ENCODE results near the gene MANSC1.

Gene MANSC1

DNA sequence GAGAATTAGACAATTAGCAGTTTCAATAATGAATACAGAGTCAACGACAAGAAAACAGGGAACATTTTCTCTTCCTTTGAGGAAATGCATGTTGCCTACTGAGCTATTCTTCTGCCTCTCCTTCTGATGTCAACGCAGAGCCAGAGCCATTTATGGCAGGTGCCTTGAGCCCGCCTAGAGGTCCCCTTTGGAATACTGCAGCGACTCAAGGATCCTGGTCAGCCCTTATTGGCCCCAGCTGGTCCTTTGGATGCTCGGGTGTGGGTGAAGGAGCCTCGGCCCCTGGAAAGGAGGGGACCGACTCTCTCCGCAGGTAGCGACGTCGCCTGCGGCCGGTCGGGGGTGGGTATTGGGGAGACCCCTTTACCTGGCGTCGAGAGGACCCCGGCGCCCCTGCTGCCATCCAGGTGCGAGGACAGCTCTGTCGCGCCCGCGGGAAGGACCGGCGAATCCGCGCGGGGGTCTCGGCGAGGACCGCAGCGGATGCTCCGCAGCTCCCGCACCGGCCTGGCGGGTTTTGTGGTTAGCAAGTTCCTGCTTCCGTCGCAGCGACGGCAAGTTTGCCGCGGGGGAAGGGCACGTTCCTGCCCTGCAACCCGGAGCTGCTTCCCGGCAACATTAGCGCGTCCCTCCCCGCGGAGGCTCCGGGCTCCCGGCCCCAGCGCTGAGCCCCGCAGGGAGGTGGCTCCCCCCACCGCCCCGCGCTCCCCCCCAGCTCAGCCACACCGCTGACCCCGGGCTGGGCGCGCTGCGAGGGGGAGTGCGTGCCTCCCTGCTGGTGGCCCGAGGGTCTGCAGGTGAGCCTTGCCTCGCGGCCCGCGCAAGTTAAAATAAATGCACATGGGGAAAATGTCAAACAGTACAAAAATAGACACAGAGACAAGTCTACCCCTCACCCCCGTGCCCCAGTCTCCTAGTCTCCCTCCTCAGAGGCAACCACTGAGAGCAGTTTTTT lies at the start of gene MANSC1:
Gene MANSC1, minus strand, starts transcription at position 532 of the 955 bp plus-strand sequence. CDS start 6,928 bp downstream, outside the sequence.
- DNase-seq = peak; percentile 55

DNA sequence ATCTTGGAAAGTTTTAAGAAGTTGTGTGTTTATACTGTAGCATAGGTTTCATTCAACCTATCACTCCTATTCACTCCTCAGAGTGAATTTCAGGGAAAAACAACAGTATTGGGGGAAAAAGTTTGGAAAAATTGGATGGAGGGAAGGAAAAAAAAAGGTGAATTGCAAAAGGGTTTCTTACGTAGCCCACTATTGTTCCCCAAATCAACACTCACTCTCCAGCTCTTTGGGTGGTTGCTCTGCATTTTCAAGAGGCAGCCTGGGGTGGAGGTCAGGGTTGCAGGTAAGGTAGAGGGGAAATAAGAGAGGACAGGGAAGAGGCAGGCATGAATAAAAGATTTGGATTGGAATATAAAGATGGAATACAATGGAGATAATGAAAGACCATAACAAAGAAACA lies 49.1 kb upstream of the MANSC1 start:
- no peak for DNase-seq

DNA sequence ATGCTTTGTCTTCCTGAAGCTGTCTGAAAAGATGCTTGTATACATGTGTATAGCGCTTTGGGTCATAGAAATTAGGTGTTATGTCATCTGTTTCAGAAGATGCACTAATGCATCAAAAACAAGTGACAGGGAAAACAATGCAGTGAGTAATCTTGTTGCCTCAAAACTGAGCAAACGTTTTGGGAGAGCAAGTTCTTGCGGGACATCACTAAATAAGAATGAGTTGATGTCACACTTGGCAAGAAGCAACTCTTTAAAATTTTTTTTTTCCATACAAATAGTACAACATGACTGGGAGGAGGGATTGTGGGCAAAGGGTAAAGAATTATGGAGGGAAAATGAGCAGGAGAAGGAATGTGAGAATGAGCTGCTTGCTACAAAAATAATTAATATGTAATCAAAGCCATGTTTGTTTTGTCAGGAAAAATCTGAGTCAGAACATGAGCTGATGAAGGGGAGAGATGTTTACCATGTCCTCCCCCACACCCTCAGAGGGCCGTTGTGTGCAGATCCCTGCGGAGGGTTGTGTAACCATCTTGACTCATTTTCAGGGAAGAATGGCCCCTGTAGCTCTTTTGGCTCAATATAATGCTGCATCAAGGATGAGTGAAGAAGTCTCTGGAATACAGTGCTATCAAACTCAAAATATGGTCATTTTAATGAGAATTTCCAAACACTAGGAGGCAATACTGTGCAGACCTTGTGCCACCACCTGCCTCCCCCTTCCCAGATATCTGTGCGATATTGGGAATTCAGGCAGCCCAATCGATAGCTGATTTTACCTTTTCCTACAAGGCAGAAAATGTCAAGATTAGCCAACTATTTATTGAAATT lies 48.2 kb upstream of the MANSC1 start:
- DNase-seq = no peak

DNA sequence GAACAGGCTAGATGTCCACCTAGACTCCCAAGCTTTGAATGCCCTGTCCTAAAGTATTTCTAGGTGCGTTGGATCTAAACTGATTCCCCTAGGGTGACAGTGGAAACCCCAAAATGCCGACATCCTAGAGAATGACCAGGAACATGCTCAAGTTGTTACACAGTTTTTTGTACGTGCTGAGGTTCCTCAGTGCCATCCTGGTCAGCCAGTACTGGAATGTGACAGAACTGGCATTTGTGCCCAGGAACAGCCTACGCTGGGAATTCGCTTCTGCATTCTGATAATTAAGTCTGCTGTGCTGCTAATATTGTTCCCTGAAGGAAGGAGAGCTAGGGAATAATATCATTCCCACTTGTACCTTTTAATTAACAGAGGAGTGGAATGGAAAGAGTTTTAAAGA lies 47.1 kb upstream of the MANSC1 start:
- DNase-seq = no peak

DNA sequence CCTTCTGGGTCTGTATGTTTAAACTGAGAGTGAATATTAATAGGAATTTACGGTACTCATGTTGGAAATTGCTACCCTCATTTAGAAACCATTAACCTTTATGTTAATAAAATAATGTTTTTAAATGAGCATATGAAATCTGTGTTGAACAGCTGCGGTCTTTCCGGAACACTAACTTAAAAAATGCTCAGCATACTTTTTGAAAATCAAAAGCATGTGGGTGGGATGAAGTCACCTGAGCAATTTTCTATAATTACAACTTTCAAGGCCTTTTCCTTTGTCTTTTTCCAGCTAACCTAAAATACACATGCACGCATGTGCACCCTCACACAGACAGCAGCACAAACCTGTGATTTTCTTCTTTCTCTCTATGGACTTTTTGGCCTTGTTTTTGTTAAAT lies 46.7 kb upstream of the MANSC1 start:
- DNase-seq = no peak

DNA sequence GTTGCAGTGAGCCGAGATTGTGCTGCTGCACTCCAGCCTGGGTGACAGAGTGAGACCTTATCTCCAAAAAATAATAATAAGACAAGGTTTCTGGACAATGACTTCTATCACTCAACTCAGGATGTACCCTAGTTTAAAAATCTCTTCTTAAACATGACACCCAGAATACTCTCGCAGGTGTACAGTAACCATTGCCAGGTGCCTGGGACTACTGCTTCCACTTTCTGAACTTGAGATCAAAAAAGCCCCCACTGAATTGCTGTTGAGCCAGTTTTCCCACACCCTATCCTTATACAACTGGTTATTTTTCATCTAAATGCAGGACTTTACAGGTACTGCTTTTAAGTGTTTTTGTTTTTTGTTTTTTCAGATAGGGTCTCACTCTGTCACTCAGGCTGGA lies 43.1 kb upstream of the MANSC1 start:
- DNase-seq = no peak

DNA sequence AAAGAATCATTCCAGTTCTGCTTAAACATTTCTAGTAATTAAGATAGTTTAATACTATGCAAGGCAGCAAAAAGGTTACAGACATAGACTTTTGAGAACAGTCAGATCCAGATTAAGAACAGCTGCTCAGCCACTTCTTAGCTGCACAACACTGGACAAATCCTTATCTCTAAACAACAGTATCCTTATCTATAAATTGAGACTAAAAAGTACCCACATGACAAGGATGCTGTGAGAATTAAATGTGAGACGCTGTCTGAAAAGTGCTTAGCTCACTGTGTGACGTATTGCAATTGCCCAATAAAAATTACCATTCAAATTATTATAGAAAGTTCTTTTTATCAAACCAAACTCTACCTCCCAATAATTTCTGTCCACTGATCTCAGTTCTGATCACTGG lies 42.4 kb upstream of the MANSC1 start:
- no peak for DNase-seq

DNA sequence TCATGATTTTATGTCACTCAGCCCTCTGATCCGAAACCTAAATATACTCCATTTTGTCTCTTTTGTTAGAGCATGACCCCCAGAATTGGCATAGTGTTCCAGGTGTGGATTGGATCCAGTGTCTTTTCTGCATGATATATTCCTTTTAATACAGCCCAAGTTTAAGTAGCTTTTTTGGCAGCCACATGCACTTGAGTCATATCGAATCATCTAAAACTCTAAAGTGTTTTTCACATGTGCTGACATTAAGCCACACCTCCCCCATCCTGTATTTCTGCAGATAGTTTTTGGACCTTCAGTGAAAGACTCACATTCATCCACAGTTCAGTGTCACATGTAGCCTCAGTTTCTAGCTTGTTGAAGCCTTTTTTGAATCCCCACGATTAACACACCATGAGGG lies 37.5 kb upstream of the MANSC1 start:
- DNase-seq = no peak

DNA sequence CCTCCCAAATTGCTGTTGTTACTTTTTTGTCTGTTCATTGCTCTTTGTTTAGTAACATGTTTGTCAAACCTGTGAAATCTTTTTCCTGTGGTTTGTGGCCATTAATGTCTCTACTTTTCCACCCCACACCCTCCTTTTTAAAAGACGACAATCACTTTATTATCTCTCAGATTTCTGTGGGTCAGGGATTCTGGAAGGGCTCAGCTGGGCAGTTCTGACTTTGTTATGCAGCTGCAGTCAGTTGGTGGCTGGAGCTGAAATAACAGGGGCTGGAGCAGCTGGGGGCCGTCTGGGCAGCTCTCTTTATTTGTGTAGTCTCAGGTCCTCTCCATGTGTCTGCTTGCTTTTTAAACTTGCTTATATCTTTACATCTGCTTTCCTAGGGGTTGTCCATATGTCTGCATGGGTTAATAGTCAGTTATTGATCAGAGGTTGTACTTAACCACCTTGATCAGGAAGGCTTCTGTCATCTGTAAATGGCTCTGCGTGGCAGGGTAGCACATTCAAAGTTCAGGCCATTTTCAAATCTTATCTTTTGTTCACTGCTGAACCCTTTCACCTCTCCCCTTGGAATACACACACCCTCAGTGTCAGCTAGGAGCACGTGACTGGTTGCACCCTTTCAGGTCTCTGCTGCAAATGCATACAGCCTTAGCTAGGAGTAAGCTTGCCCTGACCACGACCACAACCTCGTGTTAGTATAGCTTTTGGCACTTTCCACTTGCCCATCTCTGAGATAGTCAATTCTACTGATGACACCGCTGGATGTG lies 34.7 kb upstream of the MANSC1 start:
- DNase-seq = peak; percentile 64

DNA sequence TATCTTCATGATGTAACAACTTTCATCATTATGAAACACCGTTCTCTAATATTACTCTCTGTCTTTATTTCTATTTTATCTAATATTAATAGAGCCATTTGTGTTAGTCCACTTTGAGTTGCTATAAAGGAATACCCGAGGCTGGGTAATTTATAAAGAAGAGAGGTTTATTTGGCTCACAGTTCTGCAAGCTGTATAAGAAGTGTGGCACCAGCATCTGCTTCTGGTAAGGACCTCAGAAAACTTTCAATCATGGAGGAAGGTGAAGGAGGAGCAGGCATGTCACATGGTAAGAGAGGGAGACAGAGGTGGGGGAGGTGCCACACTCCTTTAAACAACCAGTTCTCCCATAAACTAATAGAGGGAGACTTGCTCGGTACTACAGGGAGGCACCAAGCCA lies 31.9 kb upstream of the MANSC1 start:
- DNase-seq = no peak

DNA sequence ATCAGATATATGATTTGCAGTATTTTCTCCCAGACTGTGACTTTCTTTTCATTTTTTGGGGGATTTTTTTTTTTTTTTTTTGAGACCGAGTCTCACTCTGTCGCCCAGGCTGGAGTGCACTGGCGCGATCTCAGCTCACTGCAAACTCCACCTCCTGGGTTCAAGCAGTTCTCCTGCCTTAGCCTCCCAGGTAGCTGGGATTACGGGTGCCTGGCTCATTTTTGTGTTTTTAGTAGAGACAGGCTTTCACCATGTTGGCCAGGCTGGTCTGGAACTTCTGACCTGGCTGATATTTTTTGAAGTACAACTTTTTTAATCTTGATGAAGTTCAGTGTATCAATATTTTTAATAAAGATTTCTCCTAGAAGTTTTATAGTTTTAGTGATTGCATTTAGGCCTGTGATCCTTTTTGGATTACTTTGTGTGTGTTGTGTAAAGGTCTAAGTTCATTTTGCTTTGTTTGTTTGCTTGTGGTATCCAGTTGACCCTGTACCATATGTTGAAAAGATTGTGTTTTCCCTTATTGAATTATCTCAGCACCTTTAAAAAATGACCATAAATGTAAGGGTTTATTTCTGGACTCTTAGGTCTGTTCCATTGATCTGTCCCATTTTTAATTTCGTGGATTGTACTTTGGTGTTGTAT lies 31.0 kb upstream of the MANSC1 start:
- no peak for DNase-seq

DNA sequence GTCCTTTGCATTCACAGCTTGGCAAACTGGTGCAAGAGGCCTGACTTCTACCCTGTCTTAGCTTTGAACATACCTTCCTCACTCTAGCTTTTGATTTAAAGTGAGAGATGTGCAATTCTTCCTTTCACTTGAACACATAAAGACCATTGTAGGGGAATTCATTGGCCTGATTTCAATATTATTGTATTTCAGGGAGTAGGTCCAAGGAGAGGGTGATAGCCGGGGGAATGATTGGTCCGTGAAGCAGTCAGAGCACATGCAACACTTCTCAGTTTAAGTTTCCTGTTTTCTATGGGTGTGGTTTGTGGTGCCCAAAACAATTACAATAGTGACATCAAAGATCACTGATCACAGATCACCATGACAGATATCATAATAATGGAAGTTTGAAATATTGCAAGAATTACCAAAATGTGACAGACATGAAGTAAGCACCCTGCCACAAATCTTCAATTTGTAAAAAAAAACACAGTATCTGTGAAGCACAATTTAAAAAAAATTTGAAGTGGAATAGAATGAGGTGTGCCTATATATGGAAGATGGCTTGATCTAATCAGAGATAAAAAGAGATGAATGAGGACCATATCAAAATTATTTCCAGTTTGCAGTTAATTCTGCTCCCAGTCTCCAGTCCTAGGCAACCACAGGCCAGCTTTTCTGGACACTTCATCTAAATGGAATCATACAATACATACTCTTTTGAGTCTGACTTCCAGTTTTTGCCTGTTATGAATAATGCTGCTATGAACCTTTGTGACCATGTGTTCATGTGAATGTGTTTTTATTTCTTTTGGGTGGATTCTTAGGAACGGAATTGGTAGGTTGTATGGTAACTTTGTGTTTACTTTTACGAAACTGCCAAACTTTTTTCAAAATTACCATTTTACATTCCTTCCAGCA lies 30.0 kb upstream of the MANSC1 start:
- peak; percentile 92 for DNase-seq

DNA sequence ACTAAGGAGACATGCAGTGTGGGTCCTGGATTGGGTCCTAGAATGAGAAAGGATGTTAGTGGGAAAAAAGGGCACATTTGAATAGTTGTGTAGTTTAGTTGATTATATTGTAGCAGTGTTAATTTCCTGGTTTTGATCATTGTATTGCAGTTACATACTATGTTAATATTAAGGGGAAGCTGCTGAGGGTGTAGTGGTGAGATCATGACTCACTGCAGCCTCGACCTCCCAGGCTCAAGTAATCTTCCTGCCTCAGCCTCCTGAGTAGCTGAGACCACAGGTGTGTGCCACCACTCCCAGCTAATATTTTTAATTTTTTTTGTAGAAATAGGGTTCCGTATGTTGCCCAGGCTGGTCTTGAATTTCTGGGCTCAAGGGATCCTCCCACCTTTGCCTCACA lies 28.6 kb upstream of the MANSC1 start:
- no peak for DNase-seq

DNA sequence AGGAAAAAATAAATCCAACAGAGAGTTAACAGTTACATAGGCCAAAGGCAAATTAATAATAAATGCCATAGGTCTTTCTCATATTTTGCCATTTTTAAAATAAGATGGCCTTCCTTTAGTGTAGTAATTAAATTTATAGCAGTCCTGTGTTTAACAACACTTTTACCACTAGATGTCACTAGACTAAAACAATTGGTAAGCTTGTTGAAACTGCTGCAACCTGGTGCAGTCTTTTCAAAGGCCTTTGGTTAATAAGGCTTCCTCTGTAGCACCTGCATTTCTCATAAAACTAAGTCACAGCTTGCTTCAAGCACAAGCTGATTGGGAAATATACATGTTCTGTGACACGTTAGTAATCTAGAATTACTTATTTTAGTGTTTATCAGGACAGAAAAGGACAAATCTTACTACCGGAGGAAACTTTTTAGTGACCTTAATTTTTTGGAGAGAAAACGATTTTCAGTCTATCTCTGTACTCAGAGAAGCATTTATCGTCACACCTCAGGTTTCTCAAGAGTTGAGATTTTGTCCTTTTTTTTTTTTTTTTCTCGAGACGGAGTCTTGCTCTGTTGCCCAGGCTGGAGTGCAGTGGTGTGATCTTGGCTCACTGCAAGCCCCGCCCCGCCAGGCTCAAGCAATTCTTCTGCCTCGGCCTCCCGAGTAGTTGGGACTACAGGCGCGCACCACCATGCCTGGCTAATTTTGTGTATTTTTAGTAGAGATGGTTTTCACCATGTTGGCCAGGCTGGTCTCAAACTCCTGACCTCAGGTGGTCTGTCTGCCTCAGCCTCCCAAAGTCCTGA lies 26.8 kb upstream of the MANSC1 start:
- peak; percentile 87 for DNase-seq

DNA sequence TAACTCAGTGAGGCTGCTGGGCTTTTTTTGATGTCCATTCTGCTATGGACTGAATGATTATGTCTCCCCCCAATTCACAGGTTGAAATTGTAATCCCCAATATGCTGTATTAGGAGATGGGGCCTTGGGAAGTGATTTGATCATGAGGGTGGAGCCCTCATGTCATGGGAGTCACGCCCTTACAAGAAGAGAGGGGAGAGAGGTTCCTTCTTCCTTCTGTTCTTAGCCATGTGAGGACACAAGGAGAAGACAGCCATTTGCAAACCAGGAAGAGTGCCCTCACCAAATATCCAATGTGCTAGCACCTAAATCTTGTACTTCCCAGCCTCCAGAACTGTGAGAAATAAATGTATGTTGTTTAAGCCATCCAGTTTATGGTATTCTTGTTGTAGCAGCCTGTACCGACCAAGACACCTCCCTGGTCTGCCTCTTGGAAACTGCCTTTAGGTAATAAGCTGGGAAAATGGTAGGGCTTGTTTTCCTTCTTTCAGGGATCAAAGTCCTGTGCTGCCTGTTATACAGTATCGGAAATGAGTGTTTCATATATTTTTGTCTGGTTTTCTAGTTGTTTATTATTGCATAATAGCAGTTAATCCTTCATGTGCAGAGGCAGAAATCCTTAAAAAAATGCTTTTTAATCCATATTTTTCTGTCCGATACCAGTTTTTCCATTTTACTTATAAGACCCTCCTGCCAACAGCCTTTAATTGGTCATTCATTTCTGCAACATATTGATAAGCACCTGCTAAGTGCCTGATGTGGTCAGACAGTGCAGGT lies 23.1 kb upstream of the MANSC1 start:
- DNase-seq = no peak

DNA sequence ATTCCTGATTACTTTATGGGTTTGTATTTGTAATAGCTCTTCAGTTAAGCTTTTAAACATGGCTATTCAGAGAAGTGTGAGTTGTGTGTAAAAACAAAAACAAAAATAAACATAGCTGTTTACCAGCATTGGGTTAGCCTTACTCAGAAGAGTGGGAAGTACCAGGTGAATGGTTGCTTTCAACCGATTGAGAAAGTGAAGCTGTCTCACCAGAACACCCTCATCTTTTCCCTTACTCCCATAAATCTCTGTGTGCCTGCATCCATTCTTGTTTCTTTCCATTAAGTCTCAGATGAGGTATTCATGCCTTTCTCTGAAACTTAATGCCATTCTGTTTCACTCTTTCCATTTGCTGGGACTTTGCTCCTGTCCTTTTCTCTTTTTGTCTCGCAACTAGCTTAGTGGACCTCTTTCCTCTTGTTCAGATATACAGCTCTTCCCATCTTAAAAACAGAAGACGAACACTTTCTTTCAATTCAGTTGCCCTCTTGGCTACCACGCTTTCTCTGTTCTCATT lies 17.5 kb upstream of the MANSC1 start:
- no peak for DNase-seq

DNA sequence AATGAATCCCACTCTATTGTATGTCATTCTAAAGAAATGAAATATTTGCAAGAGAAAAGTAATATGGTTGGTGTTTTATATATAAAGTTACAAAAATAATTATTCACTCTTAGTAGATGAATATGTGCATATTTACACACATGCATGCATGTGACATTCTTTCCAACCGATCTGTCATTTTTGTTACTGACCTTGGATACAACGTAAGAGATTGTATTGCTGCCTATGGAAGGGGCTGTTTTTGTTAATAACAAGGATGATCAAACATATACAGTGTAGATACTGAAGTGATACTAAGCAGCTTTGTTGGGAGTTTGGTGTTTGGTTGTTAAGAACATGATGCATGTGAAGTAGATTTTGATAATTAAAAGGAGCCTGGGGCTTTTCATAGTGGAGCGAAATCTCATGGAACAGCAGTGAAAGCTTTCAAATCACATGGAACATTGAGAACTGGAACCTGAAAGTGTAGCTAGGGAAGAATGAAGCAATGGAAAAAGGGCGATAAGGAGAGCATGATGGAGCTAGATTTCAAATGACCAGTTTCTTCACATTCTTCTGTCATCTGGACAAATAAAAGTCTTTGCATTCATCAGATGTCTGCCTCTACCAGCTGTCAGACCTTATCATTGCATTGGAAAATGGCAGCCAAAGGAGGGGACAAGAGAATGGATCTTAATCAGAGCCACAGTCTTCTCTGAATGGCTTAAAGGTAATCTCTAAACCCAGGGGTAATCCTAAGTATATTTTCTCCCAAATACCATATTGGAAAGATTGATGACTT lies 16.8 kb upstream of the MANSC1 start:
- no peak for DNase-seq

DNA sequence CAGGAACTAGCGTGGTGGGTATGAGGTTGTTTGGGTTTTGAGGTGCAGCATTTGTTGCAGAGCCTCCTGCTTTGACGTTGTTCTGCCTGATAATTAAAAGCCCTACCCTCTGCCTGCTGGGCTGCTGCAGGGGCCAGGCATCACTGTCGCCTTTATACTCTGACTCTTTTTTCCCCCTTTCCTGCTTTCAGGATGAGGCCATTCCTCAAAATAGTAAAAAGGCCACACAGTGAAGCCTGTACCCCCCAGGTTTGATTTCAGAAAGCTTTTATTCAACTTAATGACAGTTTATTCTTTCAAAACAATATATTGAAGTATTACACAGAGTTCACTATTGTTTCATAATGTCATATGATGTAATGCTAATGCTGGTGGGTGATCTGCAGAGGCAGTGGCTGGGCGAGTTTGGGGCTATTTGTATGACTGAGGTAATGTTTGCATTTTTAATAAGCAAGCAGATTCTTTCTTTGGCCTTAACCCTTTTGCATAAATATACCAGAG lies 15.9 kb upstream of the MANSC1 start:
- no peak for DNase-seq

DNA sequence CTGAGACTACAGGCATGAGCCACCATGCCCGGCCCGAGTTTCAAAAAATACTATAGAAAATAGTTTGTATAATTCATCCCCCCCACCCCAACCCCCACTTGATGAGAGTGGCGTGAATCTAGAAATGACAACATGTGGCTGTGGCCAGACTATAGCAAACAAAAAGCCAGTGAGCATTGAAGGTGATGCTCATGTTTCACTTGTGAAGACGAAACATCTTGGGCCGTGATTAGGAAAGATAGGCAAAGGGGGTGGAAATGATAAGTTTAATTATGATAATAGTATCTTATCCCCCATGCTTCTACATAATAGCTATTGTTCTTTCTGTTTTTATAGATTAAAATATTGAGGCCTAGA lies 15.4 kb upstream of the MANSC1 start:
- no peak for DNase-seq
